Progenitor cell of endocrine pancreas (in vitro differentiated cells): ENCODE data around the gene CDH4. TPM values are rescaled to one million over a fixed set of nuclear protein-coding genes. Genes with fewer than 3 reads are reported as not detected.

Source experiments
- DNase-seq: peaks from one replicate; pipeline ENCODE4 v3.0.0; 2021; ENCODE audit warnings: low spot score; ENCODE audit not compliant: unreplicated experiment
- H3K27ac Mint-ChIP-seq: 2 replicates; pipeline ENCODE4 v1.8.0; 2021; ENCODE audit warnings: mild to moderate bottlenecking, moderate library complexity, mixed read lengths
- H3K27me3 Mint-ChIP-seq: 2 replicates; pipeline ENCODE4 v1.8.0; 2021; ENCODE audit warnings: mixed read lengths
- H3K36me3 Mint-ChIP-seq: 2 replicates; pipeline ENCODE4 v1.8.0; 2022; ENCODE audit warnings: mixed read lengths; ENCODE audit not compliant: insufficient read depth
- H3K4me1 Mint-ChIP-seq: 2 replicates; pipeline ENCODE4 v1.8.0; 2021; ENCODE audit warnings: low read depth, mixed read lengths
- H3K4me3 Mint-ChIP-seq: 2 replicates; pipeline ENCODE4 v1.8.0; 2021; ENCODE audit warnings: low read depth, mild to moderate bottlenecking, moderate library complexity, mixed read lengths
- H3K9me3 Mint-ChIP-seq: 2 replicates; pipeline ENCODE4 v1.8.0; 2021; ENCODE audit warnings: low read depth, mixed read lengths
- CTCF ChIP-seq: fragments of 200-600 bp; sonication (generic); IDR thresholded peaks from one replicate; pipeline ENCODE4 v1.5.0; 2021; ENCODE audit warnings: antibody characterized with exemption, mild to moderate bottlenecking; ENCODE audit not compliant: unreplicated experiment
- total RNA-seq: library from RNA; stranded (reverse); gene quantifications from 2 replicates; pipeline ENCODE4 v1.2.1, GENCODE V29; 2021

Gene CDH4
- total RNA-seq, 1 donor from 2014 or later: 0.43 TPM

- no peak overlapping the region for H3K4me3 Mint-ChIP-seq
- H3K27ac Mint-ChIP-seq: no peak overlapping the region
- peaks cover 2% of the 10 kb centered on the region for H3K4me1 Mint-ChIP-seq
- H3K27me3 Mint-ChIP-seq: peaks cover 76% of the 10 kb centered on the region
- TF ChIP-seq CTCF: no peak
- DNase-seq: no peak
- no peaks in the 10 kb centered on the region for H3K36me3 Mint-ChIP-seq
- H3K9me3 Mint-ChIP-seq: no peaks in the 10 kb centered on the region
Observed at GRCh38 chr20:61256824-61257223, 4.8 kb downstream of the CDH4 start.

GRCh38 chr20:61257611-61258010 is 5.5 kb downstream of the CDH4 start:
- H3K27me3 Mint-ChIP-seq: peaks cover 83% of the 10 kb centered on the region
- no peak for TF ChIP-seq CTCF
- no peaks in the 10 kb centered on the region for H3K36me3 Mint-ChIP-seq
- H3K27ac Mint-ChIP-seq: no peak overlapping the region
- H3K4me3 Mint-ChIP-seq: no peak overlapping the region
- no peaks in the 10 kb centered on the region for H3K9me3 Mint-ChIP-seq
- H3K4me1 Mint-ChIP-seq: peaks cover 2% of the 10 kb centered on the region
- no peak for DNase-seq

- Mint-ChIP-seq H3K36me3 (no peaks in the 10 kb centered on the region), H3K27me3 (peaks cover 88% of the 10 kb centered on the region), H3K4me1 (no peaks in the 10 kb centered on the region), H3K4me3 (no peak overlapping the region), H3K27ac (no peak overlapping the region), H3K9me3 (no peaks in the 10 kb centered on the region)
- no peak for DNase-seq
- no peak for TF ChIP-seq CTCF
Observed at GRCh38 chr20:61259741-61260140, 7.7 kb downstream of the CDH4 start.

- DNase-seq: no peak
- no peak overlapping the region for H3K4me3 Mint-ChIP-seq
- H3K27me3 Mint-ChIP-seq: peaks cover 87% of the 10 kb centered on the region
- TF ChIP-seq CTCF: no peak
- H3K9me3 Mint-ChIP-seq: no peaks in the 10 kb centered on the region
- no peak overlapping the region for H3K27ac Mint-ChIP-seq
- no peaks in the 10 kb centered on the region for H3K36me3 Mint-ChIP-seq
- no peaks in the 10 kb centered on the region for H3K4me1 Mint-ChIP-seq
Observed at GRCh38 chr20:61260905-61261304, 8.8 kb downstream of the CDH4 start.

GRCh38 chr20:61262036-61262435 is 10.0 kb downstream of the CDH4 start:
- Mint-ChIP-seq H3K9me3 (no peaks in the 10 kb centered on the region), H3K36me3 (no peaks in the 10 kb centered on the region), H3K27me3 (peaks cover 86% of the 10 kb centered on the region), H3K4me3 (no peak overlapping the region), H3K4me1 (no peaks in the 10 kb centered on the region), H3K27ac (no peak overlapping the region)
- no peak for DNase-seq
- no peak for TF ChIP-seq CTCF
